GM18907 (cell line): ENCODE data around the gene RIOK1.
"Not testable (repeated sequence)": the region's sequence is repeated elsewhere in the genome, so short reads cannot be mapped to it uniquely, and the experiment has no call there.

Source experiments
- ATAC-seq: cut with Tn5 transposase; IDR thresholded peaks from one replicate; pipeline ENCODE4 v1.9.1; 2021; ENCODE audit warnings: mild to moderate bottlenecking, moderate library complexity; ENCODE audit not compliant: unreplicated experiment

Gene RIOK1

GRCh38 chr6:7389451-7390225 lies at the start of gene RIOK1, which contains the start of gene CAGE1:
Gene RIOK1 (plus strand): TSS chr6:7389808. CDS start chr6:7390003, 195 bp downstream.
Gene CAGE1 (minus strand): TSS chr6:7389742. CDS start chr6:7387173, 2,569 bp downstream.
- peak; percentile 98 for ATAC-seq

- ATAC-seq = no peak
These were observed 48.3 kb upstream of the RIOK1 start for GRCh38 chr6:7341271-7341670.

- peak; percentile 81 for ATAC-seq
These were observed 47.4 kb upstream of the RIOK1 start for GRCh38 chr6:7341989-7342742.

- ATAC-seq = no peak
These were observed 45.8 kb upstream of the RIOK1 start for GRCh38 chr6:7343546-7344475.

- not testable (repeated sequence) for ATAC-seq
These were observed 44.7 kb upstream of the RIOK1 start for GRCh38 chr6:7344773-7345450.

GRCh38 chr6:7347551-7347997 lies 42.0 kb upstream of the RIOK1 start:
- not testable (repeated sequence) for ATAC-seq

GRCh38 chr6:7350591-7350990 lies 39.0 kb upstream of the RIOK1 start:
- not testable (repeated sequence) for ATAC-seq

GRCh38 chr6:7351916-7352315 lies 37.7 kb upstream of the RIOK1 start:
- ATAC-seq = not testable (repeated sequence)

- no peak for ATAC-seq
These were observed 22.2 kb upstream of the RIOK1 start for GRCh38 chr6:7367408-7367807.

- no peak for ATAC-seq
These were observed 15.9 kb upstream of the RIOK1 start for GRCh38 chr6:7373739-7374138.

- ATAC-seq = no peak
These were observed 11.6 kb upstream of the RIOK1 start for GRCh38 chr6:7377961-7378360.

- no peak for ATAC-seq
These were observed 10.9 kb upstream of the RIOK1 start for GRCh38 chr6:7378740-7379139.

GRCh38 chr6:7381092-7381491 lies 8.5 kb upstream of the RIOK1 start:
- no peak for ATAC-seq

GRCh38 chr6:7389162-7389450 lies 502 bp upstream of the RIOK1 start:
- no peak for ATAC-seq

GRCh38 chr6:7390226-7390878 lies 744 bp downstream of the RIOK1 start:
- peak; percentile 14 for ATAC-seq

- ATAC-seq = no peak
These were observed 1.5 kb downstream of the RIOK1 start for GRCh38 chr6:7391151-7391550.

- no peak for ATAC-seq
These were observed 2.8 kb downstream of the RIOK1 start for GRCh38 chr6:7392402-7392801.

- no peak for ATAC-seq
These were observed 11.5 kb downstream of the RIOK1 start for GRCh38 chr6:7401075-7401474.

- no peak for ATAC-seq
These were observed 13.1 kb downstream of the RIOK1 start for GRCh38 chr6:7402716-7403115.

- ATAC-seq = no peak
These were observed 14.9 kb downstream of the RIOK1 start for GRCh38 chr6:7404546-7404945.
